GM18507 (cell line): ENCODE measurements around the gene SHH.
A peak's percentile ranks its signal among the peaks of the same experiment; 100 is the strongest.

Experiments used
- DNase-seq: peaks from one replicate; pipeline ENCODE4 v3.0.0; 2011; ENCODE audit warnings: low read depth; ENCODE audit not compliant: insufficient read length; ENCODE audit errors: extremely low spot score
- FAIRE-seq: peaks from 2 replicates; lab custom pipeline; 2011; peaks lifted over from hg19 to GRCh38; lab: Jason Lieb, UNC

SHH gene

DNA sequence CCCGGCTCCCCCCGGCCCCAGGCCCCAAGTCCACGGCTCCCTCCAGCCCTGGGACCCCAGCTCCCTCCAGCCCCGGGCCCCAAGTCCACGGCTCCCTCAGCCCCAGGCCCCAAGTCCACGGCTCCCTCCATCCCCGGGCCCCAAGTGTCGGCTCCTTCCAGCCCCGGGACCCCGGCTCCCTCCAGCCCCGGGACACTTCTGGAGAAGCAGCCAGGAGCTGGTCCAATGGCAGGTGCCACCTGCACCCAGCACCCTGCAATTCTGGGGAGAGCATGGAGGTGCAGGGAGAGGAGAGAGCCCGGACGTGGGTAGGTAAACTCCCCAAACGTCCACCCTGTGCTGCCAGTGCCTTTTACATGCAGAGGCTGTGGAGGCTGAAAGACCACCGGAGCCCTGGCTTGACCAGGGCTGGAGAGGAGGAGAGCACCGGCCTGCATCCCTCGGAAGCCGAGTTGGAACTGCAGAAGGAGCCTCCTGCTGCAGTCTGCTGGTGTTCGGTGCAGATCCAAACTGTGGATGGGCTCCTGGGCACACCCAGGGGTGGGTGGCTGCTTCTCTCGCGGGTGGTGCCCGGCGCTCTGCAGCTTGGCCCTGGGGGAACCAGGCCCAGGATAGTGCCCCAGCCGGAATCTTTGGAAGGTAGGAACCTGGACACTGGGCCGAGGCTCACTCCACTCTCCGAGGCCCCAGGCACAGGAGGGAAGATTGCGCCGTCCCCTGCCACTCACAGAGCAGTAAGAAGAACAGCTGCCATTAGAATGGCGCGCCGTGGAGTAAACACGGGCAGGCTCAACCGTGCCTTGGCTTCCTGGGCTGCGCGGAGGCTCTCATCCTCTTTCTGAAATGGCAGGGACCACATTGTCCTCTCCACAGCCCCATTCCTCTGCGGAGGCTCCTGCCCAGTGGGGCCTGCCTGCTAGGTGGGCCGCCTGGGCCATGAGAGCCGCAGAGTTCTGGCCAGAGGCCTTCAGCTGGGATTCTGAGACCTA is 14.7 kb downstream of the SHH start:
- DNase-seq (no peak), FAIRE-seq (no peak)

DNA sequence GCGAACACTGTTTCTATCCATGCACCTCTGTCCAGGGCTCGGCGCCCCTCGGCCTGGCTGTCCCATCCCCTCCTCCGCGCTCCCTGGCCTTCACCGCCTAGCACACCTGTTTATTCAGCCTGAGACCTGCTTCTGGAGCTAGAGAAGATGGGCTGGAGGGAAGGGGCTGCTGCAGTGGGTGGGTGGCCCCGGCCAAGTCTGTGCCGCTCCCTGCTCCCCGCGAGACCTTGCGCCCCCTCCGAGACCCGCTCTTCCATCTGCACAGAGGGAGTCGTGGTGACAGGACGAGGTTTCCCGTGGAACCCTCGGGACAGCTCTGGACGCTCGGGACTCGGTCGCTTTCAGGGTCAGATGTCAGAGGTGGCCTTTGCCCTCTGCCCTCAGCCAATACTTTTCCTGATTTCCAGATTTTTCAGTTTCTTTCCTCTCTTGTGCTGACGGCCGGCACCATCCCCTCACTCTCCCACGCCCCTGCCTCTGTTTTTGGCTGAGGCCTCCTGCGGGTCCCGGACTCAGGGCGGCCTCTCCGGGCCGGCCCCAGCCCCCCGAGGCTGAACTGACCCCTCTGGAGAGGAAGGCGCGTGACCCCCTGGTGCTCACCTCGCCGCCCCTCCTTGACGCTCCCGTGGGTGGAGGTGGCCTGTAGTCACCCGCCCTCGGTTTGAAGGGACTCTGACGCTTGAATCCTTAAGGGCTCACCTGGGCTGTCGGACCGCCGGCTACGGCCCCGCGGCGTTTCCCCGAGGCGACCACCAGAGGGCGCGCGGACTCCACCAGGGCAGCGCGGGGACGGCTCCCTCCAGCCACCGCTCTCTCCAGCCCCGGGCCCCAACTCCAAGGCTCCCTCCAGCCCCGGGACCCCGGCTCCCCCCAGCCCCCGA is 15.6 kb downstream of the SHH start:
- DNase-seq (peak; percentile 69), FAIRE-seq (peak; percentile 45)

DNA sequence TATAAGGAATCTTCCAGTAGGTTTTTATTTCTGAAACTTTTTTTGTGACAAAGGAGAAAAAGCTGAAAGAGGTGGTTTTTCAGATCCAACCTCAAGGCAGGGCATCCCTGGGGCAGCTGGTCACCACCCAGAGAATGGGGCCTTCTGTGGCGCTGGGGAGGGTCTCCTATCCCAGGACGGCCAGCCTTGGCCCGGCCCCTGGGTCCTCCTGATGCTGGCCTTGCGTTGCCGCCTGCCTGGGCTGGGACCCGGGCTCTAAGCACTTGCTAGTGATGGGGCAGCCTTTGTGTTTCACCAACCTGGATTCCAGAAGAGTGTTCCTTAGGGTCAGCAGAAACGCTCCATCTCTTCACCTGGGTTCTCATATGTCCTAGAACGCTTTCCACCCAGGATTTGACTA is 16.3 kb downstream of the SHH start:
- no peak for FAIRE-seq
- DNase-seq = no peak

DNA sequence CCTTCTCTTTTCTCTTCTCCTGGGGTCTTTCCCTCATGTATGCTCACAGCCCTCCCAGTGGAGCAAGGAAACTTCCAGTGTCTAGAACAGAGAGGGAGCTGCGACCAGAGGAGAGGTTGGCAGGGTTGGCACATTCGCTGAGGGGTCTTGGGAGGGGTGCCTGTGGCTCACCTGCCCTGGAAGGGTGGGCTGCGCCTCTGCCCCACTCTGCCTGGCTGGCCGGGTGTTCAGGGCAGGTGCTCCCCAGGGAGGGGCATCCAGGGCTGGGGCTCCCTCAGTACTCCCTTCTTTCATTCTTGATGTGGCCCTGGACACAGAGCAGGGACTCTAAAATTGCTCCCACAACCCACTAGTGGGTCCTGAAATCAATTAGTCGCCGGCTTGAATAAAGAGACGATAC is 16.9 kb downstream of the SHH start:
- no peak for DNase-seq
- no peak for FAIRE-seq

DNA sequence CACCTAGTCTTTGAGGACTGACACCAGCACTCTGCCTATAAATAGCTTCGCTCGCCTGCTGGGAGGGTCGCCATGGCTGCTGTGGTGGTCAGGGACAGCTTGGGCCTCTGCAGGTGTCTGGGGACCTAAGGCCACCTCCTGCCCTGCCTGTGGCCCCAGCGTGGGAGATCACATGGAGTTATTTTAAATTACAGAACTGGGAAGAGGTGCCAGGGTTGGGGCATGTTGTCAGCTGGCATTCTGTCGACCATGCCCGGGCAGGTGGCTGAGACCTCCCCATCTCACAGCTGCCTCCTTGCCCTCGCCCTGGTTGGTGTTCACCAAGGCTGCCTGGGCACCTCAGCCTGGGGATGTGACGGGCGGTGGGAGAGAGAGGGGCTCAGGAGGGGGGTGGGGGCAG is 18.1 kb downstream of the SHH start:
- FAIRE-seq = no peak
- DNase-seq = no peak

DNA sequence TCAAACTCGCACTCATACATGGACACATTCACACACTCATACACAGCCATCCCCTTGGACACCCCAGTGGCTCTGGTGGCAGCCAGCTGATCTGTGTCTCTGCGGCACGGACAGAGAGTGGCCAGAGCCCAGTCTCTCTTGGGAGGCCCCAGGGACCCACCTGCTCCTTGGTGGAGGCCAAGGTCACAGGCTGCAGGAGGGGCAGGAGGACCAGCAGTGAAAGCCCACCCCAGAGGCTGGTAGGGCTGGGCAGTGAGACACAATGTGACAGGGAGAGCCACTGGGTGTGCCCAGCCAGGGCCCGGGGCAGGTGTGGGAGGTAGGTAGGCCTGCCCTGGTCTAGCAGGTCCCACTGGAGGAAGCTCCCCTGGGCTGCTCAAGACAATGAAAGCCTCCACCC is 18.5 kb downstream of the SHH start:
- FAIRE-seq = no peak

DNA sequence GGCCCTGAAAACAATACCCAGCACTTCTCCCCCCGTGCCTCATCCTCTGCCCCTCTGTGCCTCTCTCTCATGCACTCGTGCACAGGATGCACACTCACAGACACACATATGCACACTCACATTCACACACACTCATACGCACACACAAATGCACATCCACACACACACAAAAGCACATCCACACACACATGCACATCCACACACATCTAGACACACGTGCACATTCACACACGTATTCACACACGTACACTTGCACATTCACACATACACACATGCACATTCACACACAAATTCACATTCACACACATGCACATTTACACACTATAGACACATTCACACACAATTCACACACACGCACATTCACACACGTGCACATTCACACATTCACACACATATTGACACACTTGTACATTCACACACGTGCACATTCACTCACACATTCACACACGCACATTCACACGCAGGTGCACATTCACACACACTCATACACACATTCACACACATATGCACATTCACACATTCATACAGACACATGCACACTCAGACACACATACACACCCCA is 19.2 kb downstream of the SHH start:
- FAIRE-seq (no peak), DNase-seq (no peak)

More for the DNA sequence above, 18.5 kb downstream of the SHH start:
- no peak for DNase-seq

DNA sequence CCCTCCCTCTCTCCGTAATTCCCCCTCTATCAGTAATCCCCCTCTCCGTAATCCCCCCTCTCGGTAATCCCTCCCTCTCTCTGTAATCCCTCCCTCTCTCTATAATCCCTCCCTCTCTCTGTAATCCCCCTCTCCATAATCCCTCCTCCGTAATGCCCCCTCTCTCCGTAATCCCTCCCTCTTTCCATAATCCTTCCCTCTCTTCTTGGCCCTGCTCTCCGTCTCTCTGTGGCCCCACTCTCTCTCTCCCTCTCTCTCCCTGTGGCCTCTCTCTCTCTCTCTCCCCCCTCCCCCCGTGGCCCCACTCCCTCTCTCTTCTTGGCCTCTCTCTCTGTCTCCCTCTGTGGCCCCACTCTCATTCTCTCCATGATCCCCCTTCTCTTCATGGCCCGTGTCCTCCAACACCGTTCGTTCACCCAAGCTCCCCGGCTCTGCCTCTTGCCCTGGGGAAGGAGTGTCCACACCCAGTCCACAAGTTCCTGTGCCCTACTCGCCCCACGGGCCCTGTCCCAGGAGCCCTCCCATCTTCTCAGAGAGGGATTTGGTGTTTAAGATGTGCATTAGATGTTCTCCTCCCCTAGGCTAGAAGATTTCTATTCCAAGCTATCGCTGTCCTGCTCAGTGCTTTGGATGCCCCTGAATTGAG is 19.8 kb downstream of the SHH start:
- DNase-seq (no peak), FAIRE-seq (no peak)

DNA sequence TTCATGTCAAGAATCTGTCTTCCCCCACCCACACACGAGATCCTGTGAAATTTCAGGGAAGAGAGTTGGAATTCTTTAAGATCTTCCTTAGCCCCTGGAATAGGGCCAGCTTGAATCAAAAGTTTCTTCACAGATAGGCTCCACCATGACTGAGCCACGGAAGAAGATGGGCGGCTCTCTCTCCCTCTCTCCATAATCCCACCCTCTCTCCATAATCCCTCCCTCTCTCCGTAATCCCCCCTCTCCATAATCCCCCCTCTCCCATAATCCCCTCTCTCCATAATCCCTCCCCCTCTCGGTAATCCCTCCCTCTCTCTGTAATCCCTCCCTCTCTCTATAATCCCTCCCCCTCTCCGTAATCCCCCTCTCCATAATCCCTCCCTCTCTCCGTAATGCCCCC is 20.4 kb downstream of the SHH start:
- DNase-seq = no peak
- peak; percentile 31 for FAIRE-seq

DNA sequence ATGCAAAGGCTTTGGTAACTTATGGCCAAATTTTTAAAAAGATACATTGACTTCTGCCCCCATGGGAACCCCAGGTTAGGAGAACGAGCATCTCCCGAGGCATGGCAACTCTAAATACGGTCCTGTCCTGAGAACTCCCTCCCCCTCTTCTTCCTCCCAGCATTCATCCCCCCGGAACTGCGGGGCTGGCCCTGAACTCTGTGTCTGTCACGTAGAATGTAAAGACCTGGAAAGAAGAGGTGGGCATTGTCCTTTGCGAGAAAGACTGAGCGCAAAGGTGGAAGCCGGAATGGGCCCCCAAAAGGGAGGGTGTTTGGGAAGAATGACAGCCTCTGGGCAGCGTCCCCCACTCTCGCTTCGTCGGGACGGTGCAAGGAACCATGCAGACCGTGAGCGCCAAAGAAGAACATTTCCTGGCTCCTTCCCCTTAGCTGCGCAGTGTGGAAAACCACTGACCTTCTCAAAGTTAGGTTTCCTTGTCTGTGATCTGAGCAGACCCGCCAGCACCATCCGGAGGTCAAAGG is 21.0 kb downstream of the SHH start:
- no peak for DNase-seq
- FAIRE-seq = no peak

DNA sequence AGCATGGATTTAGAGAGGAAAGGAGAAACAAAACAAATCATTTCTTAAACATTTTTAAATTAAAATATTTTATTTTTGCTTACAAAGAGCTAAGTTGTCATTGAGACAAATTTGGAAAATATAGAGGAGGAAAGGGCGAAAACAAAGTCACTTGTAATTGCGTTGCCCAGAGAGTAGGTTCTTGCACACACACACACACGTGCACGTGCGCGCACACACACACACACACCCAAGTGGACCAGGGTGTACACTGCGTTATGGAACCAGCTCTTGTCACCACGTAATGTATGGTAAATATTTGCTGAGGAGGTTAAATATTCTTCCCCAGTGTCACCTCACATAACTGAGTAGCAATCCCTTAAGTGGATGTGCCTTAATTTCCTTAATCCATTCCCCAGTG is 21.6 kb downstream of the SHH start:
- DNase-seq = no peak
- no peak for FAIRE-seq

DNA sequence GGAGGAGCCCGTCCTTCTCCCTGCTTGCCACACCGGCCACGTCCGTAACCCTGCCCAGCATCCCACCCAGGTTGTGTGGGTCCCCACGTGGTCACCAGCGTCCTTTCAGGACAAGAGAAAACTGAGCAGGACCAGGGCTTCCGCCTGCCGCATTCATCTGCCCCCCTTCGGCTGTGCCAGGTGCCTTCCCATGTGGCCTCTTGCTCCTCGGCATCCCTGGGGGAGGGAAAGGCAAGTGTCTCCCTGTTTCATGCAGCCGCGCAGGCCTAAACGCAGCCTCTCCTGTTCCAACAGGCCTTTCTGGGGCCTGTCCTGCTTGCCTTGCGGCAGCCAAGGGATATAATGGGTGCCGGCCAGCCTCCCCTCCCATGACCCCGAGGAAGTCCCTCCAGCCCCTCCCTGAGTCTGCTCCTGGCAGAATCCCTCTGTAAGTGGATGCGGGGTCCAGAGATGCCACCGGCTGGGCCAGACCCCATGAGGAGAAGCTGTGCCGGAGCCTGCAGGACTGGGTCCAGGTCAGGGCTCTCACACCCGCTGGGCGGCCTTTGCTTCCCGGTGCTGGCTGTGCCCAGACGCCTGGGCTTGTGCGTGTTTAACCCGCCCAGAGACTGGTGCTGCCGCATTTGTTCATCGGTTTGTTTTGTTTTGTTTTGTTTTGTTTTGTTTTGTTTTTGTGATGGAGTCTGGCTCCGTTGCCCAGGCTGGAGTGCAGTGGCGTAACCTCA is 23.1 kb downstream of the SHH start:
- DNase-seq = no peak
- FAIRE-seq = no peak

DNA sequence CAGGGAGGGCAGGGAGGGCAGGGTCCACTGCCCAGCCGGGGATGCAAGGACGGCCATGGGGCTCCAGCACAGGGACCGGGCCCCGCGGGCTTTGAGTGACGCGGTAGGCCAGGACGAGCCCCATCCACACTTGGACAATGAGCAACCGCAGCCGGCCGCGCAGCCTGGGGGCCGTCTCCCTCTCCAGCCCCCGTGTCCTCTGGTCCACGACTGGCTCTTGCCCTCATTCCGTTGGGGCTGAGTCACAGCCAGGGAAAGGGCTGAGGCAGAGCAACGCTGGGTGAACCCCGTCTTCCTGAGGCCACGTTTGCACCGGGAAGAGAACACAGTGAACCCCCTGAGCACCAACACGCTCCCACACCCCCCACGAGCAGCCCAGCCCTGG is 23.7 kb downstream of the SHH start:
- DNase-seq (no peak), FAIRE-seq (no peak)

DNA sequence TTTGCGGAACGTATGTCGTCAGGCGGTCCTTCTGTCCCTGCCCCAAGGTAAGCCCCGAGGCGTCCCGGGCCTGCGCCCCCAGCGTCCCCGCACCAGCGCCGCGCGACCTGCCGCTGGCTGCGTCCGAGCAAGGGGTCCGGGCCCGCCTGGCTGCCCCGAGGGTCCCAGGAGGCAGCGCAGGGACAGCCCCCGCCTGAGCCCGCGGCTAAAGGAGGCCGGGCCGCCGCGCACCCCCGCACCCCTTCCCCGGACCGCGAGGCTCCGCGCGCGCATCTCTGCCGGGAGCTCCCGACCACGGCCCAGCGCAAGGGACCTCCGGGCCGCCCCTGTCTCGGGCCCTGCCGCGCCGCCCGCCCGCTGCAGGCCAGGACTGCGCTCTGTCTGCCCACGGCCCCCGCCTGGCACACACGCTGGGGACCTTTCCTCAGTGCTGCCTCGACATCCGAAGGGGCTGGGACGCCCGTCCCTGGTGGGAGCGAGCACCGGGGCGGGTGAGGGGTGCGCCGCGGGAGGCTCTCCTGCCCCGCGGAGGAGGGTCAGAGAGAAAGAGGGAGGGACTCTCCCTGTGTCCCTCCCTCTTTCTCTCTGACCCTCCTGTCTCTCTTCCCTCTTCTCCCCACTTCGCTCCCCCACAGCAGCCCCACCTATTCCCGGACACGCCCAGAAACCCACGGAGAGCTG is 25.0 kb downstream of the SHH start:
- no peak for DNase-seq
- FAIRE-seq = no peak

DNA sequence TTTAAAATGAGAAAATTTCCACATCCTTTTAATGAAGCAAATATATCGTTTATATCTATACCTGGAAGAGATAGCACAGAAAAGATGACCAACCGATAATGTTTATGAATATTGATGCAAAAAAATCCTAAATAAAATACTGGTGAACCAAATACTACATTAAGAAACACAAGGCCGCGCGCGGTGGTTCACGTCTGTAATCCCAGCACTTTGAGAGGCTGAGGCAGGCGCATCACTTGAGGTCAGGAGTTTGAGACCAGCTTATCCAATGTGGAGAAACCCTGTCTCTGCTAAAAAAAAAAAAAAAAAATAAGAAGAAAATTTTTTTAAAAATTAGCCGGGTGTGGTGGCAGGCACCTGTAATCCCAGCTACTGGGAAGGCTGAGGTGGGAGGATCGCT is 25.8 kb downstream of the SHH start:
- no peak for DNase-seq
- no peak for FAIRE-seq

DNA sequence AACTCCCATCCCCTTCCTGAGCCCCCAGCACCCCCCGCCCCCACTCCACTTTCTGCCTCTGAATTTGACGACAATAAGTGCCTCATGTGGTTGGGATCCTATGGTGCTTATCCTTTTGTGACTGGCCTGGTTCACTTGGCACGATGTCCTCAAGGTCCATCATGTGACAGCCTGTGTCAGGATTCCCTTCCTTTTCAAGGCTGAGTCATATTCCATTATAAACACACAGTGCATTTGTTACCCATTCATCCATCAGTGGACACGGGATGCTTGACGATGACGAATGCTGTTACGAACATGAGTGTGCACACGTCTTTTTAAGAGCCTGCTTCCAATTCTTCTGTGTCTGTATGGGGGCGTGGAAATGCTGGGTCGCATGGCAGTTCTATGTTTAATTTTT is 26.7 kb downstream of the SHH start:
- DNase-seq (no peak), FAIRE-seq (no peak)

DNA sequence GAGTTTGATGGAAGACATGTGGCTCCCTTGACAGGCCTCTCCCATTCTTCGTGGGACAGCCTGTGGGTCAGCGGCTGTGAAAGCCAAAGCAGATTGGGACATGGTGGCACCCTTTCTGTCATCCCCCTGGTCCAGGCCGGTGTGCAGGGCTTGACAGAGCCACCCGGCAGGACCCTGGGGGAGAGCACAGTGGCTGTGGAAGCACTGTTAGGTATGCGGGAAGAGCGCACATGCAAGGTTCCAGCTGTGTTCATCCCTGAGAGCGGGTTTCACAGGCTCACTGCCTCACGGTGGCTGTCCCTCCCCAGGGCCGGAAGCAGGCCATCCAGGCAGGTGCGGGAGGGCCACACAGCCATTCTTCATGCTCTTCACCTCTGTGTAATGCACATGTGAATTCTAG is 29.8 kb downstream of the SHH start:
- FAIRE-seq = no peak
- no peak for DNase-seq

DNA sequence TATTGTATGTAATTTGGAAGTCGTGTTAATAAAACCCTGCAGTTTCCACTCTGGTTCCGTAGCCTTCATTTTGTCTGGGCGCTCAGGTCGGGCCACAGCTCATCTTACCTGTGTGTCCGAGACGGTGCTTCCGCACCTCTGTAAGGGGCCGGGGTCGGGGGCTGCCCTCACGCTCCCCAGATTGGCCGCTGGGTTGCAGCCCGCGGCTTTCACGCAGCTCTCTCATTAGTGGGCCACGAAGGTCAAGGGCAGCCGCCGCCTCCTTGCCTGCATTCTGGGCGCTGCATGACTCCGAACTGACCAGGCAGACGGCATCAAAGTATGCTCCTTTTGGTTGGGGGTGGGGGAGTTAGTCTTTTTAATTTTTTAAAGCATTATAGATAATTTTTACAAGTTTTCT is 30.8 kb downstream of the SHH start:
- no peak for FAIRE-seq
- DNase-seq = no peak
